Stimulated activated CD8-positive, alpha-beta memory T cell treated with anti-CD3 and anti-CD28 coated beads, Interleukin-7, amount 100 ng/mL, for 4 hours (primary cell): ENCODE measurements around the gene GALNT5.

ENCODE experiments used
- DNase-seq, 2 donors: peaks; one replicate each; pipeline ENCODE4 v3.0.0-alpha.2; 2020; ENCODE audit warnings: low read depth in 2 of 2

The GALNT5 gene

GRCh38 chr2:157292853-157293252 is 35.3 kb downstream of the GALNT5 start:
- DNase-seq = no peak

DNA sequence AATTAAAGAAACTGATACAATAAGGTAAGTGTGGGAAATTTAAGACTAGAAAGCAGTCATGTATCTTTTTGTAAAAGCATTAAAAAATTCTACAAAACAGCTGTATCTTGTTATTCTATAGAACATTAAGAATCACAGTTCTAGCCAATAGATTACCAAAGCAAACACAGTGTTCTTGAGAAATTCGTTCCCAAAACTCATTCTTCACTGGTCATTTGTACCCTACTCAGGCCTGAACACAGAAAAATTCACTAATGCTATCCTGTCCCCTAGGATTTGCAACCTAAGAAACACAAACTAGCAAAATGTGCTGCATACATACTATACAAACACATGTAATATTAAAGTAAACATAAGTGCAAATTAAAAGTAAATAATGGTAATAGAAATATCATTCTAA is 39.0 kb downstream of the GALNT5 start:
- DNase-seq = no peak

DNA sequence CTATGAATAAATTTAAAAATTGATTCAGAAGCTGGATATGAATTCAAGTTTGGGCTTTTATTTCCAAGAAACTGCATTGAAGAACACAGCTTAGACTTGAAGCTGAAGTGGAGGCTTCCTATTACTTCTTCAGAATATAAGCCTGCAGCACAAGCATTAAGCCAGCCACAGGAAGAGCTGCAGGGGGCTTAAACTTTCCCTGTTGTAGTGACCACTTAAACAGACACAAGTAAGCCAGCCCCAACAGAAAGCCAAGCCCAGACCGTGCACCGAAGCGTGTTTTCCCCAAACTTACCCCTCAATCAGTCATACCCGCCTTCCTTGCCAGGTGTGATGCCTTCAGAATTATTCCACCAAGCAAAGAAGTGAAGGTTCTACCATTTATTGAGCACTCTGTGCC is 39.5 kb downstream of the GALNT5 start:
- no peak for DNase-seq

DNA sequence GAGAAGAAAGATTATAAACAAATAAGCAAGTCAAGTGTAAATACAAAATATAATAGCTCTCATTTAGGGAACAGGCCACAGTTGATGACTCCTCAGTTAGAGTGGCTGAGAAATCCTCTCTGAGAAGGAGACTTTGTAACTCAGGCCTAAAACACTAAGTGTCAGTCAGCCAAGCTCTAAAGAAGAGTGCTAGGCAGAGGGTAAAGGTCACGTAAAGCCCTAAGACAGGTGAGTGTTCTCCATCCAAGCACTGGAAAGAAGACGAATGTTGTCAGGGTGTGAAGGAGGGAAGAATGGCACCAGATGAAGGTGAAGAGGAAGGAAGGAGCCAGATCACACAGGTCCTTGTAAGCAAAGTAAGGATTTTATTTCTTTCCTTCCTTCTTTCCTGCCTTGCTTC is 43.8 kb downstream of the GALNT5 start:
- no peak for DNase-seq

GRCh38 chr2:157302492-157303099 is 45.1 kb downstream of the GALNT5 start:
- DNase-seq = peak in 1 of 2 donors; percentile 8

GRCh38 chr2:157303612-157304011 is 46.1 kb downstream of the GALNT5 start:
- DNase-seq = no peak

- no peak for DNase-seq
Observed at GRCh38 chr2:157304811-157305722, 47.6 kb downstream of the GALNT5 start.

- no peak for DNase-seq
Observed at GRCh38 chr2:157305723-157306110, 48.2 kb downstream of the GALNT5 start.

DNA sequence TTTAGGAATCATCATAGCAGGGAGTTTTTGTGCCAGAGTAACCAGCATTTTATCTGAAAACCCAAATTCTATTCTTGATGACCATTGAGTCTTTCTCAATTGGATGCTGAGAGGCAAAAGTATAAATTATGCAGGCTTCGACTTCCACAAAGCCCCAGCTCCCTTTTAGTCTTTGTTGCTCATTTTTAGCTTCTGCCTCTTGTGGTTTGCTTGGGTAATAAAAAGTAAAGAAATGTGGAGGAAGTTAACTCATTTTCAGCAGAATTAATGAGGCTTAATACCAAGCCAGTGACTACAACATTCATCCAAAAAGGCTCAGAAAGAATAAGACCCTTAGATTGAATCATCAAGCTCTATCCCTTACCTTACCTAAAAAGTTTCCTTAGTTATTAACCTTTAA is 49.5 kb downstream of the GALNT5 start:
- DNase-seq = no peak

DNA sequence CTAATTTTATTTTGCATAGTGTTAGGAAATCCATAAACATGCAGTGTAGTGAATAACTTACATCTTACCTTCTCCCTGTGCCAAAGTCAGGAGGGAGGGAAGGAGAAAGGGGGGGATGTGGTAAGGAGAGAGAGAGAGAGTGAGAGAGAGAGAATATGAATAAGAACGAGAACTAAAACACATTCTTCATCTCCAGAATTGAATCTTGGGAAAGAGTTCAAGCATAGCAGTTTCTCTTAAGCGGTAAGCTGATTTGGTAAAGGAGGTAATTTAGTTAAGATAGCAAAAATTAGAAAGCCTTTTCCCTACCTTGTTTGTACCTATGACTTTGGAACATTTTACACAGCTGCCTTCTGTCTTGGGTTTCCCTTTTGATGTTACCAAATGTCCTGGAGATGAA is 52.4 kb downstream of the GALNT5 start:
- DNase-seq = no peak

DNA sequence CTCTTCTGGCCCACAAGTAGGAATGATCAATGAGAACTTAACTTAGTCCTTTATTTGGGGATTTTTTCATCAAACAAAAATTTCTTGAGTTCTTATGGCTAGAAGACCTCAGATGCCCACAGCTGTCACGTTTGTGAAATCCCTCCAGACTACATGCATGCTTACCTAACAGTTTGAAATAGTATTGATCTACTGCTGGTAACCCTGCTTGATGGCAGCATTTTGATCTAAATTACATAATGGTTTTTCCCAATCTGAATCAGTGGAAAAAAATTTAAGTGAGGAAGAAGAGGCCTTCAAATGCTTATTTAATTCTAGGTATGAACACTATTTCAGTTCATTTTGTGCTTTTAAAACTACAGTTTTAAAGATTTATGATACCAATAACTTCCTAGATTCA is 54.2 kb downstream of the GALNT5 start:
- no peak for DNase-seq

DNA sequence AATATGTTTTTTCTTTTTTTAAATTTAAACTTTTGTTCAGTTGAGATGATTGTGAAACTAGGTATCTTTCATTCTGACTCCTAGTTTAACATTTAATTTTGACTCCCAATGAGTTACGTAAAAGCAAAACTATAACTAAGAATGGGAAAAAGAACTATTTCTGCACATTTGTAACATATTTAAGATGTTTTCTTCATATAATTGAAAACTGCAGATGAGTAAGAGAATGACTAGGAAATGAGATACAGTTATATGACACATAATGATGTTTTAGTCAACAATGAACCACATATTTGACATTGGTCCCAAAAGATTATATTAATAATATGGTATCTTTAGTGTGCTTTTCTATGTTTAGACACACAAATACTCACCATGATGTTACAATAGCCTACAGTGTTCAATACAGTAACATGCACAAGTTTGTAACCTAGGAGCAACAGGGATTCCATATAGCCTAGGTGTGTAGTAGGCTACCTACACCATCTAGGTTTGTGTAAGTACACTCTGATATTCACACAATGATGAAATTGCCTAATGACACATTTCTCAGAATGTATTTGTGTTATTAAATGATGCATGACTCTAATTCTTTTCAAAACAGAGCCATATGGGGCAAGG is 55.5 kb downstream of the GALNT5 start:
- DNase-seq = no peak

DNA sequence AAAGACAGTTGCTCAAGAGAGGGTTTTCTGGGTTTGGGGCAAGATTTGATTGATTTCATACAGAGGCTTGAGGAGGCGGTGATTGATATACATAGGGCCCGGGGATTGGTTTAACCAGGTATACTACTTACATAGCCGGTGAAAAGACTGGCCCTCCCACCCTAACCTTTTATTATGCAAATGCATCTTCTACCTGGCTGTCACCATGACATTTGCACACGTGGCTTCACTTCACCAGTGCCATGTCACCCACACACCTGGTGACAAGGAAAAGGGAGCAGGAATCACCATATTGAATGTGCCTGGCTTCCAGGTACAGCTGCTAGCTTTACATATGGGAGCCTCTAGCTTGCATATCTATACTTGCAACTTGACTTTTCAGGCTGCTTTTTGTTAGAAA is 58.4 kb downstream of the GALNT5 start:
- DNase-seq = no peak

GRCh38 chr2:157318884-157319283 is 61.4 kb downstream of the GALNT5 start:
- no peak for DNase-seq

- no peak for DNase-seq
Observed at GRCh38 chr2:157319795-157320194, 62.3 kb downstream of the GALNT5 start.

GRCh38 chr2:157320409-157320808 is 62.9 kb downstream of the GALNT5 start:
- DNase-seq = no peak

DNA sequence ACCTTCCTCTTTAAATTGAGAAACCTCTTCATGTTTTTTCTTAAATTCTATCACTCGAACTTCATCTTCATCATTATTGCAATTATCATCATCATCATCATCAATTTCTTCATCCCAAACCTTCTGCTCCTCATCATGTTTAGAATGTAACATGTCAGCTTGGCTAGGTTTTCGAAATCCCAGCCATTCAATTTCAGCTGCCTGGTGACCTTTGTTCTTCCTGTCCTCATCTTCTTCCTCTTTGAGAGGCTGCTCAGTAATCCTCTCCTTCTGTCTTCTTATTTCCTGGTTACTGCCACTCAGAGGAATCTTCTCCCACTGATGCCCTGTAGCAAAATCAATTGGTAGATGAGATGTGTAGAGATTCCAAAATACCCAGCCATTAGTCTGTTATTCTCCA is 64.0 kb downstream of the GALNT5 start:
- no peak for DNase-seq

- DNase-seq = no peak
Observed at GRCh38 chr2:157322432-157322831, 64.9 kb downstream of the GALNT5 start.

- DNase-seq = no peak
Observed at GRCh38 chr2:157324331-157324843, 66.9 kb downstream of the GALNT5 start.

- DNase-seq = no peak
Observed at GRCh38 chr2:157325786-157326185, 68.3 kb downstream of the GALNT5 start, which contains the start of gene ERMN. Gene ERMN, minus strand, starts transcription at chr2:157325824. Its CDS starts 182 bp downstream, at chr2:157325642.

DNA sequence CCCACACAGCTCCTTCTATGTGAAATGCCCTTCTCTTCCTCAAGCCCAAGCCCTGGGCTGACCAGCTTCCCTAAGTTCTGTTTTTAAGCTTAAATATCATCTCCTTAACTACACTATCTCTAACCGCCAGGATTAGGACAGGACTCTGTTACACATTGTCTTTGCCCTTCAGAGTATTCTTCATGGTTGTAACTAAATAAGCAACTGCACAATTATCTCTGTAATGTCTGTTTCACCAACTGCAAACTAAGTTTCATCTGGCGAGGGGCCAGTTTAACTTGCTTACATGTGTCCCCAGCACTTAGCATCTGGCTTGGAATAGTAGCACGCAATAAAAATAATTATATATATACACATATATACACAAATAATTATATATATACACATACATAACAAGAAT is 69.2 kb downstream of the GALNT5 start:
- no peak for DNase-seq

DNA sequence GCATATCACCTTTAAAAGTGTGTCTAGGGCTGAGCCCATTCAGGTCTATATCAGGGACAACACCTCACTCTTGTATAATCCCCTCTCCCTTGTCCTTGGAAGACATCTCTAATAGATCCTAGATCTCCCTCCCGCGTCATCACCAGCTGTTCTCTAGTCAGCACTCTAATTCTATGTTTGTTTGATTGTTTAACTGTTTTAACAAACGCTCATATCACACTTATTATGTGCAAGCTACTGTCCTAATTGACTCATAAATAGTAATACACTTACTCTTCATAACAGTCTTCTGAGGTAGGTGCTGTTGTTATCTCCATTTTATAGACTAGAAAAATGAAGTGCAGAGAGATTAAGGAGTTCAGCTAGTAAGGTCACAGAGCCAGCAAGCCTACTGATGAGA is 69.7 kb downstream of the GALNT5 start:
- no peak for DNase-seq
